NCI-H345 treated with DMSO at 0.1 percent for 48 hours (cell line): ENCODE data around the gene COL6A2.
"Not testable (repeated sequence)": the region's sequence is repeated elsewhere in the genome, so short reads cannot be mapped to it uniquely, and the experiment has no call there.

Source experiments
- DNase-seq: peaks from one replicate; lab custom pipeline; 2025; ENCODE audit not compliant: unreplicated experiment; lab: John Stamatoyannopoulos, UW

COL6A2 gene

GRCh38 chr21:46093668-46094400 lies 4.1 kb upstream of the COL6A2 start:
- no peak for DNase-seq

GRCh38 chr21:46094401-46095082 lies 3.4 kb upstream of the COL6A2 start:
- DNase-seq, result no peak

GRCh38 chr21:46095083-46095719 lies 2.7 kb upstream of the COL6A2 start:
- DNase-seq, result no peak

DNA sequence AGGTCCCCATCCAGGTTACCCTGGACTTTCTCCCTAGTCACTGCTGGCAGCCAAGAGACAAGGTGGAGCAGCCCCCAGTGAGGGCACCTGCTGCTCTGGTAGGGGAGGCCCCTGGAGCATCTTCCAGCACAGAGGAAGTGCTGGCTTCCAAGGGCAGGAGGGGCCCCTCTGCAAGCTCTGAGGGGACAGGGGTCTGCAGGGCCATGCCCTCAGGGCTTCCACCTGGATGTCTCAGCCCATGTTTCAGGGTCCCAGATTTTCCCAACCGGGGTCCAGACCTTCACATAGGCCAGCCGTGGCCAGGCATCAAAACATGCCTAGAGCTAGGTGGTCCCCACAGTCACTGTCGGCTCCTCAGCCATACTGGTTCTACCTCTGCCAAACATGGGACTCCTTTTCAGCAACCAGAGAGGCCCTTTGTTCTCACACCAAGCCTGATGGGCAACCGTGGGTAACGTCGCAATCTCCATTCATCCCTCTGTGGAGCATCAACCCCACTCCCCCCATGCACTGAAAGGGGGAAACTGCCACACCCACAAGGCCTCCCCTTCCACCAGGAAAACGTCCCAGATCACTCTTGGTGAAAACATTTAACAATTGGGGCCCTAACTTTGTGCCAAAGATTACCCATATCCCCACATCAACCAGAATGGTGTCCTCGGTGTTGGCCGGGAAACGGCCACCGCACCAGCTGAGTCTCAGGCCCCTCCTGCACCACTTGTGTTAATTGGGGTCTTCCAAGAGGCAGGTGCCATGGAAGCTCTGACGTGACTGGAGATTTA lies 1.9 kb upstream of the COL6A2 start:
- DNase-seq, result no peak

DNA sequence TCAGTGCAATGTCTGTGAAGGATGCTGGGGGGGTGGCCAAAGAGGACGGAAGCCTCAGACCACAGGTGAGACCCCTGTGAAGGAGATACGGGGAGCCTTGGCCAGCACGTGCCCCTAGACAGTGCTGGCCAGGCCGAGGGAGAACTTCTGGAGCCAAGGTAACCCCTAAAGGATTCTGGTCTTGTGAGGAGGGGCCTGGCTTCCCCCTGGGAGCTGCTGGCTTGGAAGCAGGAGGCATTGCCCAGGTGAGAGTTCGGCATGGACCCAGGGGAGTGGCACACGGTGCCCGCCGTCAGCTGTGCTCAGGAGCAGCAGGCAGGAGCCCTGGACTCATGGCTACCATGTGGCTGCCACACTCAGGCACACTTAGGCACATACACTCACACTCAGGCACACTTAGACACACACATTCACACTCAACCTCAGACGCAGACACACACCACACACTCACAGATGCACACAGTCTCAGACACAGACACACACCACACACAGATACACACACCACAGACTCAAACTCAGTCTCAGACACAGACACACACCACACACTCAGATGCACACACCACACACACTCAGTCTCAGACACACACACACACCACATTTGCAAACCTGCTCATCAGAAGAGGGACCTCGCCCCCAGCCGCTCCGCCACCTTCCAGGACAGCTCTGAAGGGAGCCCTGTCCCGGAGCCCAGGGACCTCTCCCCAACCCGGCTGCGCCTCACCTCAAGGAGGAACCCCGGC lies 1.1 kb upstream of the COL6A2 start:
- DNase-seq, result no peak

- DNase-seq, result no peak
Measured at GRCh38 chr21:46098303-46099141, 610 bp downstream of the COL6A2 start.

DNA sequence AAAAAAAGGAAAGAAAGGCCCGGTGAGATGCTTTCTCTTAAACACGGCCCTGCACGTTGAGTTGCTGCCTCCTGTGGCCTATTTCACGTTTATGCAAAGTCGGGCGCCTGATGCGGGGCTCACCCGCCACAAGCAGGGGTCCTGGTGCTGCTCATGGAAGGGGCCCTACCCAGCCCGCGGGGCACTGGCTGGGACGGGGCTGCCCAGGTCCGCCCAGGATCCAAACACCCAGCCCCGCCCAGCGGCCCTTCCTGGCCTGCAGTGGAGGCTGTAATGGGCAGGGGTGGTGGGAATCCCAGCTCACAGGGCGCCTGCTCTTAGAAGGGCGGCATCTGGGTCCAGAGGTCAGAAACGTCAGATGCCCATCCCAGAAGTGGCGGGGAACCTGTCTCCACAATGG lies 1.6 kb downstream of the COL6A2 start:
- DNase-seq, result no peak

- no peak for DNase-seq
Measured at GRCh38 chr21:46100020-46100419, 2.1 kb downstream of the COL6A2 start.

DNA sequence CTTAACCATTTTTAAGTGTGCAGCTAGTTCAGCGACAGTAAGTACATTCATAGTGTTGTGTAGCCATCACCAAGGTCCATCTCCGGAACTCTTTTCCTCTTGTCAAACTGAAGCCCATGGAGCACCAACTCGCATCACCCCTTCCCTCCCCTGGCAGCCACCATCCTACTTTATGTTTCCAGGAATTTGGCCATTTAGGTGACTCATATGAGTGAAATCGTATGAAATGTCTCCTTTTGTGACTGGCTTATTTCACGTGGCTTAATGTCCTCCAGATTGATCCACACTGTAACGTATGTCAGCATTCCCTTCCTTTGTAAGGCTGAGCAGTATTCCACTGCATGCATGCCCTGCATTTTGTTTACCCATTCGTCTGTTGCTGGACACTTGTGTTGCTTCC lies 2.5 kb downstream of the COL6A2 start:
- DNase-seq, result no peak

GRCh38 chr21:46100906-46101305 lies 3.0 kb downstream of the COL6A2 start:
- DNase-seq, result no peak

DNA sequence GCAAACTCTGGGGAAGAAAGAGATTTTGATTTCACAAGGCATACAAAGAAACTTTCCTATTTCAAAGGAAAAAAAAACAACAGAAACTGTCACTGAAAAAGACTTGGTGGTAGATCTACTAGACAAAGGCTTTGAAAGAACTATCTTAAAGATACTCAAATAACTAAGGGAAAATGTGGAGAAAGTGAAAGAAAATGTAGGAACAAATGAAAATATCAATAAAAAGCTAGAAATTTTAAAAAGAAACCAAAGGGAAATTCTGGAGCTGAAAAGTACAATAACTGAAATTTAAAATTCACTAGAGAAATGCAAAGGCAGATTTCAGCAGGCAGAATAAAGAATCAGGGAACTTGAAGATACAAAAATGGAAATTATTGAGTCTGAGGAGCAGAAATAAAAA lies 6.2 kb downstream of the COL6A2 start:
- no peak for DNase-seq

- not testable (repeated sequence) for DNase-seq
Measured at GRCh38 chr21:46107376-46107775, 9.5 kb downstream of the COL6A2 start.

DNA sequence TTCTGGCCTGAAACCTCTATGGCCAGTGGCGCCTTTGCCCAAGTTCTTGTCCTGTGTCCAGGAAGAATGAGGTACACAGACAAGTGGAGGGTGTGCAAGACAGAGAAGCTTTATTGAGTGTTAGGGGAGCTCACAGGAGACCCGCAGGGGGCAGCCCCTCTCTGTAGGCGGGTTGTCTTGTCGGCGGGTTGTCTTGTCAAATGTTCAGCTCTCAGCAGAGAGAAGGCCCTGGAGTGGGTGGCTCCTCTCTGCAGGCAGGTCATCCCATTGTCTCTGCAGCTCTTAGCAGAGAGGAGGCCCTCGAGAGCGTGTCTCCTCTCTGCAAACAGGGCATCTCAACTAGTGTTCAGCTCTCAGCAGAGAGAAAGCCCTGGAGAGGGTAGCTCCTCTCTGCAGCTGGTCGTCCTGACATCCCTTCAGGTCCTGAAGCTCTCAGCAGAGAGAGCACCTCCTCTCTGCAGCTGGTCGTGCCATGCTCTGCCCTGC lies 11.0 kb downstream of the COL6A2 start:
- no peak for DNase-seq

- no peak for DNase-seq
Measured at GRCh38 chr21:46109313-46110221, 11.7 kb downstream of the COL6A2 start.

DNA sequence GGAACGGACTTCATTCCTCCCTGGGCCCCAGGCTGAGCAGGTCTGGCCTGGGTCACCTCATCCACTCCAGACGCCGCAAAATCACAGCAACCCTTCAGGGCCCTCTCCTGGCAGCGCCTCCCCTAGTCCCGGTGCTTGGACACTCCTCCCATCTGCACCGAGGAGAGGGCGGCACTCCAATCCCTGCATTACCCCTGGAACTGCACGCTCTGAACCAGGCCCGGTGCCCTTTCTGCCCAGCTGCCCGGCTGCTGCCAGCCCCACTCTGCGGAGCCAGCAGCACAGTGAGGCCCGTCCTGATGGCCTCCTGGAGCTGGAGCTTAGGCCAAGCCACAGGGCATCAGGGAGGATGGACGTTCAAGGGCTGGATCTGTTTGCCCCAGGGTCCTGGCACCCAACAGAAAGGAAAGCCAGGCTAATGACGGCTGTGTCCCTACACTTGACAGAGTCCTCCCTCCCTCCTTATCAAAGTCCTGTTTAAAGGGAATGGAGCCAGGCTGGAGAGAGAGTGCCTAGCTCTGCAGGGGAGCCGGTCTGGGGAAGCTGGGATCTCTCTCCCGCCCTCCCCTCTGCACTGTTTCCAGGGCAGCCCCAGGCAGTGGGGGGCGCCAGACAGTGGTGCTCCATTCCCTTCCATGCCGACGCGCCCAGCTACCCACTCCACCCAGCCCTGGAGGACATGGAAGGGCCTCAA lies 12.7 kb downstream of the COL6A2 start:
- DNase-seq, result no peak

DNA sequence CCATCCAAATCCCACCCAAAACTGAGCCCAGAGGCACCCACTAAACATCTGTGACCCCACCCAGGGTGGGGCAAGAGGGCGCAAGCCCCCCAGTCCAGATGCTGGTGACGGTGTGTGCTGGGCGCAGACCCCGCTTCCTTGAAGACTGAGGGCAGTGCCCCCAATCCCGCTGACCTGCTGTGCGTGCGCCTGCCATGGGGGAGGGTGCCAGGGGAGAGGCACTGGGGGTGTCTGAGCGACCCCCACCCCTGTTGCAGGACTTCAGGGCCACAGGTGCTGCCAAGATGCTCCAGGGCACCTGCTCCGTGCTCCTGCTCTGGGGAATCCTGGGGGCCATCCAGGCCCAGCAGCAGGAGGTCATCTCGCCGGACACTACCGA lies 13.3 kb downstream of the COL6A2 start:
- DNase-seq, result no peak

DNA sequence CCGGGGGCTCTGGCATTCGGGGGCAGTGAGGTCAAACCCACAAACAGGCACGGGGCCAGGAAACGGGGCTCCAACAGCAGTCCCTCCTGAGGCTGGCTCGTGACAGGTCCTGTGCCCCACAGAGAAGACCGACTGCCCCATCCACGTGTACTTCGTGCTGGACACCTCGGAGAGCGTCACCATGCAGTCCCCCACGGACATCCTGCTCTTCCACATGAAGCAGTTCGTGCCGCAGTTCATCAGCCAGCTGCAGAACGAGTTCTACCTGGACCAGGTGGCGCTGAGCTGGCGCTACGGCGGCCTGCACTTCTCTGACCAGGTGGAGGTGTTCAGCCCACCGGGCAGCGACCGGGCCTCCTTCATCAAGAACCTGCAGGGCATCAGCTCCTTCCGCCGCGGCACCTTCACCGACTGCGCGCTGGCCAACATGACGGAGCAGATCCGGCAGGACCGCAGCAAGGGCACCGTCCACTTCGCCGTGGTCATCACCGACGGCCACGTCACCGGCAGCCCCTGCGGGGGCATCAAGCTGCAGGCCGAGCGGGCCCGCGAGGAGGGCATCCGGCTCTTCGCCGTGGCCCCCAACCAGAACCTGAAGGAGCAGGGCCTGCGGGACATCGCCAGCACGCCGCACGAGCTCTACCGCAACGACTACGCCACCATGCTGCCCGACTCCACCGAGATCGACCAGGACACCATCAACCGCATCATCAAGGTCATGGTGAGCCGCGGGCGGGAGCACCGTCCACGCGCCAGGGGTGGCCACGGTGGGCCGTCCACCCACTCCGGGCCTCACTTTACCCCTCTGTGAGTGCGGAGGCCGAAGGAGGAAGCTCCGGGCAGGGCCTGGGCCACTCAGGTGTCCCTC lies 14.2 kb downstream of the COL6A2 start:
- DNase-seq, result no peak
